ENCODE results near the gene FLT1.

Gene FLT1

GRCh38 chr13:28459911-28460310 is 35.0 kb downstream of the FLT1 start:
- no peak overlapping the region for H3K4me3 ChIP-seq (ENCODE audit: low read depth, low read length)

GRCh38 chr13:28458608-28459007 is 36.3 kb downstream of the FLT1 start:
- no peak overlapping the region for H3K4me3 ChIP-seq (ENCODE audit: low read depth, low read length)

- no peak overlapping the region for H3K4me3 ChIP-seq (ENCODE audit: low read depth, low read length)
These were observed 36.9 kb downstream of the FLT1 start for GRCh38 chr13:28458051-28458450.

DNA sequence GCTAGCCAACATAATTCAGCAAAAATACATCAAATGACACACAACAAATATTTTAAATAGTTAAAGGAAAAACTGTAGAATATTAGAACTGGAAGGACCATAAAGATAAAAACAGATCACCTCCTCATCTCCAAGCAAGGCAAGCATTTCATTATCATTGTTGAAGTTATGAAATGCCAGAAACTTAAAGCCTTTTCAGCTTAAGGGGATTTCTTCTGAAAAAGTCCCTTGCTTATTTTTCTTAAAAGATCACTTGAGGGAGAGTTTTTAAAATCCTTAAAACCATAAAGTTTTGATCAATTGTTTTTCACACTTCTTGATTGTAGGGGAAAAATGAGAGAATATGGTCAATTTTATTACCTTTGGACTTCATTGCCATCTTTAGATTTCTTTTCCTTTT is 37.4 kb downstream of the FLT1 start:
- no peak overlapping the region for H3K4me3 ChIP-seq (ENCODE audit: low read depth, low read length)

DNA sequence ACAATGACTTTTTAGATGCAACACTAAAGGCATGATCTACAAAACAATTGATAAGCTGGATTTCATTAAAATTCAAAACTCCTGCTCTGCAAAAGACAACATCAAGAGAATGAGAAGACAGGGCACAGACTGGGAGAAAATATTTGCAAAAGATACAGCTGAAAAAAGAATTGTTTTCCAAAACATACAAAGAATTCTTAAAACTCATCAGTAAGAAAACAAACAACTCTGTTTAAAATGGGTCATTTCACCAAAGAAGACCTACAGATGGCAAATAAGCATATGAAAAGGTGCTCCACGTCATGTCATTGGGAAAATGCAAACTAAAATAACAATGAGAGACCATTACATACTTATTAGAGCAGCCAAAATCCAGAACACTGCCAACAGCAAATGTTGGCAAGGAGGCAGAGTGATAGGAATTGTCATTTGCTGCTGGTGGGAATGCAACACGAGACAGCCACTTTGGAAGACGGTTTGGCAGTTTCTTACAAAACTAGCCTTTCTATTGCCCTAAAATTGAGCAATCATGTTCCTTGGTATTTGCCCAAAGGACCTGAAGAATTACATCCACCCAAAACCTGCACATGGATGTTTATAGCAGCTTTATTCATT is 39.2 kb downstream of the FLT1 start:
- H3K4me3 ChIP-seq (ENCODE audit: low read depth, low read length): no peak overlapping the region

DNA sequence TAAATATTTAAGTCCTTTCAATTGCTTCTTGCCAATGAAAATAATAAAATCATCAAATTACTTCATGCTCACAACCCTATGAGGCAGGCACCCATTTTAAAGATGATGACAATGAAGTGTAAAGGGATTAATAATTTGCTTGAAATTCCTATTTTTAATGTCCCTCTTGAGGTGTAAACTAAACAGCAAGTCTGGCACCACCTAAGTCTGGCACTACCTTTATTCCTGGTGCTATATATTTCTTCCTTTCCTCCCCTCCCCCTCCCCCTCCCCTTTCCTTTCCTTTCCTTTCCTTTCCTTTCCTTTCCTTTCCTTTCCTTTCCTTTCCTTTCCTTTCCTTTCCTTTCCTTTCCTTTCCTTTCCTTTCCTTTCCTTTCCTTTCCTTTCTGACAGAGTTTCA is 42.2 kb downstream of the FLT1 start:
- no peak overlapping the region for H3K4me3 ChIP-seq (ENCODE audit: low read depth, low read length)

- no peak overlapping the region for H3K4me3 ChIP-seq (ENCODE audit: low read depth, low read length)
These were observed 43.3 kb downstream of the FLT1 start for GRCh38 chr13:28451482-28452217.

DNA sequence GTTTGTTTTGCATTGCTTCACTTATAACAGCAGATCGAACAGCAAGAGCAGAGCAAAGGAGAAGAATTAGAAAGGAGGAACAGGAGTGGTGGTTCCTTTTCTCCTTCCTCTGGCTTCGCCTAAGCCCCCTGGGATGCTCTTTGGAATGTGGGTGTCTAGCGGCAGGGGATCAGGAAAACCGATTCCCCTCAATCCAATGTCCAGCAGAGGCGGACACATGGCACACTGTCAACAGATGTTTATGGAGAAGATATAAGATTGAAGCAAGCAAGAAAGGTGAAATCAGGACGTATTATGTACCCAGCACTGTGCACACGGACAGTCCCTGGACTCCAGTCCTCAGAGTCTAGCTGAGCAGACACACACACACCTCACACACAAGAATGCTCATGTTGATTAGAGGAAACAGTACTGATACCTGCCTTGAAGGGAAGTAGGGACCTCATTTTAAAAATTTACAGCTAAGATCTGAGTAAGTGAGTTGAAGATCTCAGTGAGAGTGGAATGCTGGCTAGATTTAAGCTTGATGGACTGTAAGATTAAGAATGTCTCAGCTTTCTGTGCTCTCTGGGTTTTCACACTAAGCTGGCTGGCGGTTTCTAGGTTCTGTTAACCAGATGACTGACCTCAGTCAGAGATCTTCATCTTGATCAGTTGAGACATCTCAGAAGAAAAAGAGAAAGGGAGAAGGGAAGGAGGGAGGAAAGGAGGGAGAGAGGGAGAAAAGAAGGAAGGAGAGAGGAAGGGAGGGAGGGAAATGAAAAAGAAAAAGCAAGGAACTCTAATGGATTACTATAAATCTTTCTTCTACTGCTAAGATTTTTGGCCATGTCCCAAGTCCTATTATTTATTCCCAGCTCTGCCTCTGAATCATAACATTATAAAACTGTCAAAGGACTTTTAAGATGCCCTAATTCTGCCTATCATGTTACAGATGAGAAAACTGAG is 44.8 kb downstream of the FLT1 start:
- H3K4me3 ChIP-seq (ENCODE audit: low read depth, low read length): no peak overlapping the region

GRCh38 chr13:28448651-28449358 is 46.1 kb downstream of the FLT1 start:
- H3K4me3 ChIP-seq (ENCODE audit: low read depth, low read length): no peak overlapping the region

GRCh38 chr13:28447989-28448388 is 46.9 kb downstream of the FLT1 start:
- no peak overlapping the region for H3K4me3 ChIP-seq (ENCODE audit: low read depth, low read length)

DNA sequence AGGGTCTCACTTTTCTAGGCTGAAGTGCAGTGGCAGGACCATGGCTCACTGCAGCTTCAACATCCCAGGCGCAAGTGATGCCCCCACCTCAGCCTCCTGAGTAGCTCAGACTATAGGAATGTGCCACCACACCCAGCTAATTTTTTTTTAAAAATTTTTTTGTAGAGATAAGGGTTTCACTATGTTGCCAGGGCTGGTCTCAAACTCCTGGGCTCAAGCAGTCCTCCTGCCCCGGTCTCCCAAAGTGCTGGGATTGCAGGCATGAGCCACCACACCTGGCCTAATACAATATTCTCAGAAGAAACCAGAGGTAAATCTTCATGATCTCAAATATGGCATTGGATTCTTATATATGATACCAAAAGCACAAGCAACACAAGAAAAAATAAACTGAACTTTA is 47.7 kb downstream of the FLT1 start:
- no peak overlapping the region for H3K4me3 ChIP-seq (ENCODE audit: low read depth, low read length)

GRCh38 chr13:28442839-28443238 is 52.1 kb downstream of the FLT1 start:
- H3K4me3 ChIP-seq (ENCODE audit: low read depth, low read length): no peak overlapping the region

GRCh38 chr13:28441529-28441928 is 53.4 kb downstream of the FLT1 start:
- H3K4me3 ChIP-seq (ENCODE audit: low read depth, low read length): no peak overlapping the region

GRCh38 chr13:28440774-28441504 is 54.0 kb downstream of the FLT1 start:
- no peak overlapping the region for H3K4me3 ChIP-seq (ENCODE audit: low read depth, low read length)

DNA sequence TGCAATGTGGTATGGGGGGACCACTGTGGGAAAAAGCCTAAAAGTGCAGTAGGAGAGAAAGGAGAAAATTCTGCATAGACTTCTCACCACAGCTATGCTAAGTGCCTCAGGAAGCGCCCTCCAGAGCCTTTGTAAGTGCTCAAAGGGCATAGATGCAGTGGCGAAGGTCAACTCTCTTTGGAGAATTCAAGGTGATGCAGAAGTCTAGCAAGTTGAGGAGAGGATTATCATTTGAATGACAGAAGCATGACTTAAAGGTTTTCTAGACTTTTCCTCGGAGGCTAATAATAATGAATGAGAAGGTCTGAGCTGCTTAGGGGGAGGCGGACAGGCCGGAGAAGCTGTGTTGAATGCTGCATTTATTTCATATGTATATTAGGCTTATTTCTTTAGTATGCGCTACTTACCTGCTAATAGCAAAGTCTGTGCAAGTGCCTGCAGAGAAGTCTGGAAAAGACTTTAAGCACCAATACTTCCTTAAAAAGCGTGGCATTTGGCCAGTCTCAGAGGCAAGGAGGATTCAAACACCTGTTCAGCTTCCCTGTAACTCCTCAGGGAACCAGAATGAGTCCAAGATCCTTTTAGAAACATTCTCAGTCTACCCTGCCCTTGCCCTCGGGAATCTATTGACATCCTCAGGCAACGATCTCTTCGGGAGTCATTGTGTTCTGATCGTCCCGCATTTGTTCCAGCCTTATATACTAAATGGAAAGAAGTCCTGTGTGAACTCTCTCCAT is 56.2 kb downstream of the FLT1 start:
- no peak overlapping the region for H3K4me3 ChIP-seq (ENCODE audit: low read depth, low read length)

DNA sequence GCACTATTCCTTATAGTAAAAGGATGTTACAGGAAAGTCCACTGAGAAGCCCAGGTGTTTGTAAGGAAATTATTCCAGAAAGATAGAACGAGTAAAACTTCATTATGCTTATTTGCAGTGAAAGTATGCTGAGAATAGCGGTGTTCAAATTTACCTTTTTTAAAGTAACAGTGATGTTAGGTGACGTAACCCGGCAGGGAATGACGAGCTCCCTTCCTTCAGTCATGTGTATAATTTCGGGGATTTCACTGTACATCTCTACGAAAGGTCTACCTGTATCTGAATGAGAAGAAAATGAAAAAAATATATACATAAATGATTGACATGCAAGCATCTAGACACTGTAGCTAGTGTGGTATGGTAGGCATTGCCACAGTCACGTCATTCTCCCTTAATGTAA is 56.9 kb downstream of the FLT1 start:
- H3K4me3 ChIP-seq (ENCODE audit: low read depth, low read length): no peak overlapping the region

GRCh38 chr13:28435917-28436316 is 59.0 kb downstream of the FLT1 start:
- H3K4me3 ChIP-seq (ENCODE audit: low read depth, low read length): no peak overlapping the region

- H3K4me3 ChIP-seq (ENCODE audit: low read depth, low read length): no peak overlapping the region
These were observed 60.0 kb downstream of the FLT1 start for GRCh38 chr13:28434926-28435325.

DNA sequence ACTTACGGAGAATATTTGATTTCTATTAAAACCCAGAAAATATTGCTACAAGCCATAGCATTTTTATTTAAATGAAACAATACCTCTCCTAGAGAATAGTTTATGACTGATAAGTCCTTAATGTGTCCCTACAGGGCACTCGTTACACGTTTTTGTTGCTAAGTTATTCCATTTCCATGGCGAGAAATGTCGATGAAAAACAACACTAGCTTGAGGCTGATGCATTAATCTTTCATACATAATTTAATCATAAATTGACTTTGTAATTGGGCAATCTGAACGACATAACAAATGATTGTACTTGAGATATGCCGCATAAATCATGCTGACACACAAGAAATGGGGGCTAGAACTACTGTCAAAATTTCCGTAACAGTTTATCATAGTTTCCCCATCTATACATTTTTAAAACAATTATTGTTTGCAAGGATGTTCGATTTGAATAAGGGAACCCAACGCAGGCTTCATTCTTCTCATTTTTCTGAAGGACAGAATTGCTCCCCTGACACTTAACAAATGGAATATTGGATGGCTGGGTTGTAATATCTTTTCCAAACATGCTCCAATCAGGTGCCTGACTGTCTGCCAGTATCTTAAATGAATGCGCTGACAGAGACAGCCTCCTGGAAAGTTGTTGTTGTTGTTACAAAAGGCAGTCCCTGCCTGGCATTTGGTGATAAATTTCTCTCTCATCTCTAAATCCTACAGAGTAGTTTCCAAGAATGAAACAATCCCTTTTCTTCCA is 61.9 kb downstream of the FLT1 start:
- no peak overlapping the region for H3K4me3 ChIP-seq (ENCODE audit: low read depth, low read length)
